Prostate gland (tissue), 2 donors: ENCODE measurements around the gene ZBTB44.

Experiments
- CTCF ChIP-seq, 4 experiments: fragments of 200-600 bp in 2 of 4; fragments of 450-650 bp in 2 of 4; sonication (generic) in 2 of 4; IDR thresholded peaks; 1 replicate in 3 of 4; 2 replicates in 1 of 4; pipeline ENCODE4 v1.5.1; 2016 to 2019; ENCODE audit warnings: antibody characterized with exemption in 4 of 4, mild to moderate bottlenecking in 2 of 4, moderate library complexity in 2 of 4
- POLR2A ChIP-seq: fragments of 450-650 bp; IDR thresholded peaks from one replicate; pipeline ENCODE4 v1.6.1; 2016; ENCODE audit warnings: antibody characterized with exemption, mild to moderate bottlenecking
- POLR2AphosphoS5 ChIP-seq: sonication (generic); formaldehyde crosslinking; IDR thresholded peaks from one replicate; pipeline ENCODE4 v1.6.1; 2017; ENCODE audit warnings: antibody characterized with exemption

DNA sequence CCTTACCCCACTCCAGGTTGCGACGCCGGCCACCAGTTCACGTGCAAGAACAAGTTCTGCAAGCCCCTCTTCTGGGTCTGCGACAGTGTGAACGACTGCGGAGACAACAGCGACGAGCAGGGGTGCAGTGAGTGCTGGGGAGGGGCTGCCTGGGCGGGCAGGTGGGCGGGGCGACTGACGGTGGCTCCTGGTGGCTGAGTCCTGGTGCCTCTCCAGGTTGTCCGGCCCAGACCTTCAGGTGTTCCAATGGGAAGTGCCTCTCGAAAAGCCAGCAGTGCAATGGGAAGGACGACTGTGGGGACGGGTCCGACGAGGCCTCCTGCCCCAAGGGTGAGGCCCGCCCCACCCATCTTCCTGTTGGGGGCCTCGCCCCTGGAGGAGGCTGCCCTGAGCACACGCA, 116.4 kb downstream of the ZBTB44 start:
- TF ChIP-seq CTCF (IDR thresholded peaks at IDR 0.05): no peak
- no peak for TF ChIP-seq POLR2A
- no peak for TF ChIP-seq POLR2AphosphoS5
